HEK293 (cell line): Measurements from ENCODE around the gene TIAM1.

Source experiments
- GLI4 ChIP-seq: fragments of 450-650 bp; formaldehyde crosslinking; IDR thresholded peaks from 2 replicates; pipeline ENCODE4 v1.5.1; 2016; ENCODE audit warnings: missing biosample characterization, missing genetic modification characterization
- ZNF155 ChIP-seq: fragments of 450-650 bp; formaldehyde crosslinking; IDR thresholded peaks from 2 replicates; pipeline ENCODE4 v1.5.1; 2016; ENCODE audit warnings: missing biosample characterization, missing genetic modification characterization
- ZNF184 ChIP-seq: fragments of 450-650 bp; IDR thresholded peaks from 2 replicates; pipeline ENCODE4 v1.5.1; 2018; ENCODE audit warnings: missing biosample characterization, mild to moderate bottlenecking, missing genetic modification characterization
- ZNF747 ChIP-seq: fragments of 450-650 bp; formaldehyde crosslinking; IDR thresholded peaks from 2 replicates; pipeline ENCODE4 v1.5.1; 2016; ENCODE audit warnings: missing biosample characterization, missing genetic modification characterization
- TF ChIP-seq, protein P1 (sequence below): fragments of 450-650 bp; formaldehyde crosslinking; IDR thresholded peaks from 2 replicates; pipeline ENCODE4 v1.5.1; 2016; ENCODE audit warnings: missing biosample characterization, missing genetic modification characterization
- TF ChIP-seq, protein P2 (sequence below): IDR thresholded peaks from 2 replicates; pipeline ENCODE4 v1.6.1; 2011; ENCODE audit warnings: mild to moderate bottlenecking, low read depth, low read length, borderline replicate concordance
- TF ChIP-seq, protein P3 (sequence below): fragments of 450-650 bp; formaldehyde crosslinking; conservative IDR thresholded peaks from 2 replicates; pipeline ENCODE4 v1.5.1; 2016; ENCODE audit warnings: low read depth, missing biosample characterization, missing genetic modification characterization

DNA sequence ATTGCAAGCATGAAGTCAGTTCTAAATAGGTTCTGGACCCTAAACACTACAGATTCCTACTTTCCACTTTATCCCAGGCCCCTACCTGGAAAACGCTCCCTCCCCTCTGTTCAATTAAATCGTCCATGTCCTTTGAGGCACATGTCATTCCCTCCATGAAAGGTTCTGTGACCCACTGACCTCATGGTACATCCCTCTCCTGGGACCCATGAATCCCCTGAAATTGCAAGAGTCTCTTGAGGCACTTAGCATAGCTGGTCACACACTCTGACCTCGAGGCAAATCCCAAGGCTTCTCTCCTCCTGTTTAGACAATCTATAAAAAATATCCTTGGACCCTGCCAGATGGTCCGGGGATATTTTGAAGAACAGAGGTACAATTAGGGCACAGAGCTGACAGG lies 271.5 kb downstream of the TIAM1 start:
- TF ChIP-seq GLI4: no peak
- TF ChIP-seq, protein P1, sequence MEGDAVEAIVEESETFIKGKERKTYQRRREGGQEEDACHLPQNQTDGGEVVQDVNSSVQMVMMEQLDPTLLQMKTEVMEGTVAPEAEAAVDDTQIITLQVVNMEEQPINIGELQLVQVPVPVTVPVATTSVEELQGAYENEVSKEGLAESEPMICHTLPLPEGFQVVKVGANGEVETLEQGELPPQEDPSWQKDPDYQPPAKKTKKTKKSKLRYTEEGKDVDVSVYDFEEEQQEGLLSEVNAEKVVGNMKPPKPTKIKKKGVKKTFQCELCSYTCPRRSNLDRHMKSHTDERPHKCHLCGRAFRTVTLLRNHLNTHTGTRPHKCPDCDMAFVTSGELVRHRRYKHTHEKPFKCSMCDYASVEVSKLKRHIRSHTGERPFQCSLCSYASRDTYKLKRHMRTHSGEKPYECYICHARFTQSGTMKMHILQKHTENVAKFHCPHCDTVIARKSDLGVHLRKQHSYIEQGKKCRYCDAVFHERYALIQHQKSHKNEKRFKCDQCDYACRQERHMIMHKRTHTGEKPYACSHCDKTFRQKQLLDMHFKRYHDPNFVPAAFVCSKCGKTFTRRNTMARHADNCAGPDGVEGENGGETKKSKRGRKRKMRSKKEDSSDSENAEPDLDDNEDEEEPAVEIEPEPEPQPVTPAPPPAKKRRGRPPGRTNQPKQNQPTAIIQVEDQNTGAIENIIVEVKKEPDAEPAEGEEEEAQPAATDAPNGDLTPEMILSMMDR: no peak
- TF ChIP-seq ZNF155 (tag by site-specific recombination): no peak
- TF ChIP-seq, protein P2, sequence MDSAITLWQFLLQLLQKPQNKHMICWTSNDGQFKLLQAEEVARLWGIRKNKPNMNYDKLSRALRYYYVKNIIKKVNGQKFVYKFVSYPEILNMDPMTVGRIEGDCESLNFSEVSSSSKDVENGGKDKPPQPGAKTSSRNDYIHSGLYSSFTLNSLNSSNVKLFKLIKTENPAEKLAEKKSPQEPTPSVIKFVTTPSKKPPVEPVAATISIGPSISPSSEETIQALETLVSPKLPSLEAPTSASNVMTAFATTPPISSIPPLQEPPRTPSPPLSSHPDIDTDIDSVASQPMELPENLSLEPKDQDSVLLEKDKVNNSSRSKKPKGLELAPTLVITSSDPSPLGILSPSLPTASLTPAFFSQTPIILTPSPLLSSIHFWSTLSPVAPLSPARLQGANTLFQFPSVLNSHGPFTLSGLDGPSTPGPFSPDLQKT: no peak
- TF ChIP-seq, protein P3, sequence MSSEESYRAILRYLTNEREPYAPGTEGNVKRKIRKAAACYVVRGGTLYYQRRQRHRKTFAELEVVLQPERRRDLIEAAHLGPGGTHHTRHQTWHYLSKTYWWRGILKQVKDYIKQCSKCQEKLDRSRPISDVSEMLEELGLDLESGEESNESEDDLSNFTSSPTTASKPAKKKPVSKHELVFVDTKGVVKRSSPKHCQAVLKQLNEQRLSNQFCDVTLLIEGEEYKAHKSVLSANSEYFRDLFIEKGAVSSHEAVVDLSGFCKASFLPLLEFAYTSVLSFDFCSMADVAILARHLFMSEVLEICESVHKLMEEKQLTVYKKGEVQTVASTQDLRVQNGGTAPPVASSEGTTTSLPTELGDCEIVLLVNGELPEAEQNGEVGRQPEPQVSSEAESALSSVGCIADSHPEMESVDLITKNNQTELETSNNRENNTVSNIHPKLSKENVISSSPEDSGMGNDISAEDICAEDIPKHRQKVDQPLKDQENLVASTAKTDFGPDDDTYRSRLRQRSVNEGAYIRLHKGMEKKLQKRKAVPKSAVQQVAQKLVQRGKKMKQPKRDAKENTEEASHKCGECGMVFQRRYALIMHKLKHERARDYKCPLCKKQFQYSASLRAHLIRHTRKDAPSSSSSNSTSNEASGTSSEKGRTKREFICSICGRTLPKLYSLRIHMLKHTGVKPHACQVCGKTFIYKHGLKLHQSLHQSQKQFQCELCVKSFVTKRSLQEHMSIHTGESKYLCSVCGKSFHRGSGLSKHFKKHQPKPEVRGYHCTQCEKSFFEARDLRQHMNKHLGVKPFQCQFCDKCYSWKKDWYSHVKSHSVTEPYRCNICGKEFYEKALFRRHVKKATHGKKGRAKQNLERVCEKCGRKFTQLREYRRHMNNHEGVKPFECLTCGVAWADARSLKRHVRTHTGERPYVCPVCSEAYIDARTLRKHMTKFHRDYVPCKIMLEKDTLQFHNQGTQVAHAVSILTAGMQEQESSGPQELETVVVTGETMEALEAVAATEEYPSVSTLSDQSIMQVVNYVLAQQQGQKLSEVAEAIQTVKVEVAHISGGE (tag by site-specific recombination): no peak
- no peak for TF ChIP-seq ZNF747
- TF ChIP-seq ZNF184 (tag by site-specific recombination): no peak
